ENCODE measurements around the gene RGS7BP. TPM values are rescaled to one million over a fixed set of nuclear protein-coding genes. Genes with fewer than 3 reads are reported as not detected.

Gene RGS7BP
- total and polyA plus RNA-seq, 10 of the 15 experiments (the other 5 are each of a cell fraction or from before 2014, with no cell fraction given), result not detected

DNA sequence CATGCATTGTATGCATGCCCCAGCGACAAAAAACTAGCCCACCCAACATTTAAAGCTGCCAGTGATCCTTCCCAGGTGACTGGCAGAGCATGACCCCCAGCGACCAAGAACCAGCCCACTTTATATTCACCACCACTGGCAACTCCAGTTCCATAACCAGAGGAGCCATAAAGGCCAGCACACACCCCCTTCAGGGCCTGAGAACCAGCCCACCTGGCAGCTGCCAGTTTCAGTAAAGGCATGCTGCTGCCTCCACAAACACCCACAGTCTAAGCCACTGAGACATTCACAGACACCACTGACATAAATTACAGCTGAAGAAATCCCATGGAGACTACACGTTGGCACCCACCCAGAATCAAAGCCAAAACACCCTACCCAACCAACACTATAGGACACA is 46.9 kb upstream of the RGS7BP start:
- Histone ChIP-seq H3K27ac (ENCODE audit: control insufficient read depth, insufficient read depth) (no peak overlapping the region), H3K9me3 (replicated peaks; ENCODE audit: control insufficient read depth, insufficient read depth, low read length) (no peaks in the 10 kb centered on the region), H3K9ac (ENCODE audit: control insufficient read depth, insufficient read depth, low read length) (no peak overlapping the region), H3K36me3 (ENCODE audit: control insufficient read depth in 2 of 2, insufficient read depth in 2 of 2, low read length in 1 of 2) (no peaks in the 10 kb centered on the region), H4K20me1 (ENCODE audit: control insufficient read depth, insufficient read depth) (no peaks in the 10 kb centered on the region), H3K4me1 (ENCODE audit: control insufficient read depth, insufficient read depth, low read length) (no peaks in the 10 kb centered on the region), H3K27me3 (replicated peaks in 1 of 2; ENCODE audit: control insufficient read depth in 2 of 2, insufficient read depth in 2 of 2, low read length in 1 of 2) (no peaks in the 10 kb centered on the region), H3K4me2 (ENCODE audit: control insufficient read depth, insufficient read depth) (no peak overlapping the region), H3K79me2 (ENCODE audit: control insufficient read depth, insufficient read depth, low read length) (no peaks in the 10 kb centered on the region), H3K4me3 (no peak overlapping the region), H2AFZ (ENCODE audit: control insufficient read depth, low read depth, low read length) (no peak overlapping the region)
- SMC1A ChIA-PET (ENCODE audit: uncharacterized antibody, unreplicated experiment), result interaction anchor here (0.5 kb wide), 1 partner anchor 1667 kb away, joined by 3 read pairs; no protein-coding TSS in a partner anchor
- CTCF ChIA-PET, result interaction anchor here (1.4 kb wide), 1 partner anchor 152 kb away, joined by 4 read pairs; no protein-coding TSS in a partner anchor
- in situ Hi-C loops (cut with MboI), result no loop called here
- no peak for DNase-seq (ENCODE audit: low read depth, low spot score)
- 3% methylated on average over 3 of the region's 3 CpGs for WGBS (ENCODE audit: insufficient coverage, insufficient replicate concordance, low lambda C conversion rate, missing lambda C conversion rate)
- TF ChIP-seq REST (IDR thresholded peaks at IDR 0.05; ENCODE audit: low read depth, low read length), result no peak
- no peak for TF ChIP-seq MXI1 (IDR thresholded peaks at IDR 0.05; ENCODE audit: low read depth, low read length)
- TF ChIP-seq SIX5 (IDR thresholded peaks at IDR 0.05; ENCODE audit: low read depth, low read length, severe bottlenecking), result no peak
- TF ChIP-seq ZSCAN29 (IDR thresholded peaks at IDR 0.05), result no peak
- TF ChIP-seq, protein P1, sequence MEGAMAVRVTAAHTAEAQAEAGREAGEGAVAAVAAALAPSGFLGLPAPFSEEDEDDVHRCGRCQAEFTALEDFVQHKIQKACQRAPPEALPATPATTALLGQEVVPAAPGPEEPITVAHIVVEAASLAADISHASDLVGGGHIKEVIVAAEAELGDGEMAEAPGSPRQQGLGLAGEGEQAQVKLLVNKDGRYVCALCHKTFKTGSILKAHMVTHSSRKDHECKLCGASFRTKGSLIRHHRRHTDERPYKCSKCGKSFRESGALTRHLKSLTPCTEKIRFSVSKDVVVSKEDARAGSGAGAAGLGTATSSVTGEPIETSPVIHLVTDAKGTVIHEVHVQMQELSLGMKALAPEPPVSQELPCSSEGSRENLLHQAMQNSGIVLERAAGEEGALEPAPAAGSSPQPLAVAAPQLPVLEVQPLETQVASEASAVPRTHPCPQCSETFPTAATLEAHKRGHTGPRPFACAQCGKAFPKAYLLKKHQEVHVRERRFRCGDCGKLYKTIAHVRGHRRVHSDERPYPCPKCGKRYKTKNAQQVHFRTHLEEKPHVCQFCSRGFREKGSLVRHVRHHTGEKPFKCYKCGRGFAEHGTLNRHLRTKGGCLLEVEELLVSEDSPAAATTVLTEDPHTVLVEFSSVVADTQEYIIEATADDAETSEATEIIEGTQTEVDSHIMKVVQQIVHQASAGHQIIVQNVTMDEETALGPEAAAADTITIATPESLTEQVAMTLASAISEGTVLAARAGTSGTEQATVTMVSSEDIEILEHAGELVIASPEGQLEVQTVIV (IDR thresholded peaks at IDR 0.05; ENCODE audit: borderline replicate concordance, partially characterized antibody), result no peak
- no peak for TF ChIP-seq RELA (IDR thresholded peaks at IDR 0.05; ENCODE audit: borderline replicate concordance, partially characterized antibody)
- TF ChIP-seq RELB (IDR thresholded peaks at IDR 0.05; ENCODE audit: low read depth), result no peak
- TF ChIP-seq CBX5 (IDR thresholded peaks at IDR 0.05; ENCODE audit: low read depth), result no peak
- POLR2A ChIA-PET, result no interaction called here
- RAD21 ChIA-PET (ENCODE audit: unreplicated experiment), result no interaction called here
- intact Hi-C loops (cut with micrococcal nuclease; ENCODE audit: unreplicated experiment), result no loop called here
- no peak for ATAC-seq
- FAIRE-seq, result no peak
- BruUV-seq (replicated peaks), result no TSS peak
